HG02938 (cell line): ENCODE results near the gene PALD1.

ENCODE experiments used
- ATAC-seq: cut with Tn5 transposase; IDR thresholded peaks from one replicate; pipeline ENCODE4 v1.9.1; 2021; ENCODE audit warnings: mild to moderate bottlenecking, moderate library complexity; ENCODE audit not compliant: unreplicated experiment

The PALD1 gene

GRCh38 chr10:70478191-70479164 lies at the start of gene PALD1:
TSS of gene PALD1 (plus strand) at chr10:70478767. CDS start at chr10:70525952, 47,185 bp downstream.
- no peak for ATAC-seq

- no peak for ATAC-seq
These were observed 47.8 kb upstream of the PALD1 start for GRCh38 chr10:70430493-70431445.

GRCh38 chr10:70432101-70432500 lies 46.5 kb upstream of the PALD1 start:
- ATAC-seq = no peak

- ATAC-seq = no peak
These were observed 45.9 kb upstream of the PALD1 start for GRCh38 chr10:70432561-70433263.

GRCh38 chr10:70433581-70434280 lies 44.8 kb upstream of the PALD1 start:
- ATAC-seq = no peak

- ATAC-seq = no peak
These were observed 43.1 kb upstream of the PALD1 start for GRCh38 chr10:70435241-70436085.

- ATAC-seq = no peak
These were observed 40.8 kb upstream of the PALD1 start for GRCh38 chr10:70437721-70438120.

GRCh38 chr10:70440296-70441160 lies 38.0 kb upstream of the PALD1 start:
- ATAC-seq = no peak

GRCh38 chr10:70441161-70441894 lies 37.2 kb upstream of the PALD1 start, which contains the start of gene NODAL:
TSS of gene NODAL (minus strand) at chr10:70441681. CDS start at chr10:70441667, 14 bp downstream.
- no peak for ATAC-seq

GRCh38 chr10:70441895-70442309 lies 36.7 kb upstream of the PALD1 start:
- ATAC-seq = no peak

GRCh38 chr10:70442332-70442988 lies 36.1 kb upstream of the PALD1 start:
- no peak for ATAC-seq

GRCh38 chr10:70444744-70445143 lies 33.8 kb upstream of the PALD1 start:
- no peak for ATAC-seq

- ATAC-seq = no peak
These were observed 32.6 kb upstream of the PALD1 start for GRCh38 chr10:70445718-70446657.

- ATAC-seq = no peak
These were observed 30.3 kb upstream of the PALD1 start for GRCh38 chr10:70448236-70448635.

- no peak for ATAC-seq
These were observed 23.3 kb upstream of the PALD1 start for GRCh38 chr10:70455213-70455630.

GRCh38 chr10:70456164-70456563 lies 22.4 kb upstream of the PALD1 start:
- ATAC-seq = no peak
